Measurements from ENCODE around the gene FAM13A. TPM values are rescaled to one million over a fixed set of nuclear protein-coding genes. Genes with fewer than 3 reads are reported as not detected.
"Not testable (repeated sequence)": the region's sequence is repeated elsewhere in the genome, so short reads cannot be mapped to it uniquely, and the experiment has no call there.

FAM13A gene
- total RNA-seq, 2 donors from 2014 or later: 27.2 to 107 TPM

DNA sequence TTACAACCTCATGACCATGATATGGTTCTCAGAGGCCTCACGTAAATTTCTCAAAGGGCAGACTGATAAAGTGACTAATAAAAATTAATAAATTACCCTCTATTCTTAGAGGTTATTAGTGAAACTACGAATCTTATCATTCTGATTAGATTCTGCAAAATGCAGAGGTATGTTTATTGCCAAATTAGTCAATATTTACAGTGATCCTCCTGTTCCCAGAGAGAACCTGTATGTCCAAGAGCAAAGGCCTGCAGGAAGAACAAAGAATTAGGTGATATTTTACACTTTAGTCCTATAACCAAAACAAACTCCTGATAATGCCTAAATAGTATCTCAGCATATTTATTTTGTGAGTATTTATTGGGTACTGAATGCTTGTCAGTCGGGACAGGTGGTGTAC, 58.1 kb downstream of the FAM13A start:
- H3K27me3 ChIP-seq (replicated peaks; ENCODE audit: insufficient read depth): no peaks in the 10 kb centered on the region
- H3K36me3 ChIP-seq: no peaks in the 10 kb centered on the region
- H3K27ac ChIP-seq: no peak overlapping the region
- 51% methylated on average over 3 of the region's 3 CpGs for WGBS
- intact Hi-C loops (cut with DNase I): no loop called here
- DNase-seq (ENCODE audit: low spot score): no peak
- peaks cover 2% of the 10 kb centered on the region for H3K4me1 ChIP-seq (replicated peaks)
- no peaks in the 10 kb centered on the region for H3K9me3 ChIP-seq
- TF ChIP-seq POLR2AphosphoS5 (IDR thresholded peaks at IDR 0.05): no peak
- no peak overlapping the region for H3K4me3 ChIP-seq

DNA sequence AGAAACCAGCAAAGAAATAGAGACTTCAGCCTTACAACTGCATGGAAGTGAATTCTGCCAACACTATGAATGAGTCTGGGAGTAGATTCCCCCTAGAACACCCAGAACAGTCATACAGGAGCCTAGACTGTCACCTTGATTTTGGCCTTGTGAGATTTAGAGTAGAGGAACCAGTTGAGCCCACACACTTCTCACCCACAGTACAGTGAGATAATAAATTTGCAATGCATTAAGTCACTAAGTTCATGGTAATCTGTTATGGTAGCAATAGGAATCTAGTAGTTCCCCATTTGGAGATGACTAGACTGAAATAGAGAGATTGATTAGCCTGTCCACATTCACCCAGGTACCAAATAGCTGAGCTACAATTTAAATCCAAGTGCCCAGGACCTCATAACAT, 59.0 kb downstream of the FAM13A start:
- H3K36me3 ChIP-seq: no peaks in the 10 kb centered on the region
- no peak for DNase-seq (ENCODE audit: low spot score)
- no peaks in the 10 kb centered on the region for H3K9me3 ChIP-seq
- H3K27me3 ChIP-seq (replicated peaks; ENCODE audit: insufficient read depth): no peaks in the 10 kb centered on the region
- intact Hi-C loops (cut with DNase I): no loop called here
- TF ChIP-seq POLR2AphosphoS5 (IDR thresholded peaks at IDR 0.05): no peak
- TF ChIP-seq POLR2A (IDR thresholded peaks at IDR 0.05): no peak
- TF ChIP-seq, protein P1, sequence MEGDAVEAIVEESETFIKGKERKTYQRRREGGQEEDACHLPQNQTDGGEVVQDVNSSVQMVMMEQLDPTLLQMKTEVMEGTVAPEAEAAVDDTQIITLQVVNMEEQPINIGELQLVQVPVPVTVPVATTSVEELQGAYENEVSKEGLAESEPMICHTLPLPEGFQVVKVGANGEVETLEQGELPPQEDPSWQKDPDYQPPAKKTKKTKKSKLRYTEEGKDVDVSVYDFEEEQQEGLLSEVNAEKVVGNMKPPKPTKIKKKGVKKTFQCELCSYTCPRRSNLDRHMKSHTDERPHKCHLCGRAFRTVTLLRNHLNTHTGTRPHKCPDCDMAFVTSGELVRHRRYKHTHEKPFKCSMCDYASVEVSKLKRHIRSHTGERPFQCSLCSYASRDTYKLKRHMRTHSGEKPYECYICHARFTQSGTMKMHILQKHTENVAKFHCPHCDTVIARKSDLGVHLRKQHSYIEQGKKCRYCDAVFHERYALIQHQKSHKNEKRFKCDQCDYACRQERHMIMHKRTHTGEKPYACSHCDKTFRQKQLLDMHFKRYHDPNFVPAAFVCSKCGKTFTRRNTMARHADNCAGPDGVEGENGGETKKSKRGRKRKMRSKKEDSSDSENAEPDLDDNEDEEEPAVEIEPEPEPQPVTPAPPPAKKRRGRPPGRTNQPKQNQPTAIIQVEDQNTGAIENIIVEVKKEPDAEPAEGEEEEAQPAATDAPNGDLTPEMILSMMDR (IDR thresholded peaks at IDR 0.05): no peak
- no peak overlapping the region for H3K27ac ChIP-seq
- no peak overlapping the region for H3K4me3 ChIP-seq
- H3K4me1 ChIP-seq (replicated peaks): peaks cover 2% of the 10 kb centered on the region

DNA sequence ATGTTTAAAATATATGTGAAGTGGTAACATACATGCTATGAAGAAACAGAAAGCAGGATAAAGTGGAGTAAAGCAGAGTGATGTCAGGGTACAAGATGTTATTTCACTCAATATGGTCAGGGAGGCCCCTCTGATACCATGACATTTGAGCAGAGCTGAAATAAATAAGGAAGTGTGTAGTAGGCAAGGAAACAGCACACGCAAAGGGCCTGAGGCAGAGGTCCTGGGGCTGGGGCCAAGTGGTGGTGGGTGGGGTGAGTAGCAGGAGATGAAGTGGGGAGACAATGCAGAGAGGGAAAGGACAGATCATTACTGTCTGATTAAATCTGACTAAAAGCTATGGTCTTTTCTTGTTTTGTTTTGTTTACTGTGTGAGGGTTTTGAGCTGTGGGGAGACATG, 61.1 kb downstream of the FAM13A start:
- Histone ChIP-seq H3K9me3 (no peaks in the 10 kb centered on the region), H3K4me1 (replicated peaks) (peaks cover 2% of the 10 kb centered on the region), H3K36me3 (no peaks in the 10 kb centered on the region), H3K27ac (no peak overlapping the region), H3K4me3 (no peak overlapping the region), H3K27me3 (replicated peaks; ENCODE audit: insufficient read depth) (no peaks in the 10 kb centered on the region)
- 96% methylated on average over 1 of the region's 1 CpG for WGBS
- intact Hi-C loops (cut with DNase I): no loop called here
- no peak for DNase-seq (ENCODE audit: low spot score)
- TF ChIP-seq POLR2AphosphoS5 (IDR thresholded peaks at IDR 0.05): no peak
- TF ChIP-seq, protein P1 (IDR thresholded peaks at IDR 0.05): no peak
- no peak for TF ChIP-seq POLR2A (IDR thresholded peaks at IDR 0.05)

DNA sequence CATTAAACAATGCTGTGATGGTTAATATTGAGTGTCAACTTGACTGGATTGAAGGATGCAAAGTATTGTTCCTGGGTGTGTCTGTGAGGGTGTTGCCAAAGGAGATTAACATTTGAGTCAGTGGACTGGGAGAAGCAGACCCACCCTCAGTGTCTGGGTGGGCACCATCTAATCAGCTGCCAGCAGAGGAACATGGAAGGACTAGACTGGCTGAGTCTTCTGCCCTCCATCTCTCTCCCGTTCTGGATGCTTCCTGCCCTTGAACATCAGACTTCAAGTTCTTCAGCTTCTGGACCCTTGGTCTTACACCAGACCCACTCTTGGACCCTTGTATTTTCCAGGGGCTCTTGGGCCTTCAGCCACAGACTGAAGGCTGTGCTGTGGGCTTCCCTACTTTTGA, 61.7 kb downstream of the FAM13A start:
- H3K4me1 ChIP-seq (replicated peaks); H3K36me3 ChIP-seq; intact Hi-C loops (cut with DNase I); DNase-seq (ENCODE audit: low spot score); H3K9me3 ChIP-seq; H3K27me3 ChIP-seq (replicated peaks; ENCODE audit: insufficient read depth); H3K4me3 ChIP-seq; H3K27ac ChIP-seq: not testable (repeated sequence)
- 100% methylated on average over 1 of the region's 1 CpG for WGBS

DNA sequence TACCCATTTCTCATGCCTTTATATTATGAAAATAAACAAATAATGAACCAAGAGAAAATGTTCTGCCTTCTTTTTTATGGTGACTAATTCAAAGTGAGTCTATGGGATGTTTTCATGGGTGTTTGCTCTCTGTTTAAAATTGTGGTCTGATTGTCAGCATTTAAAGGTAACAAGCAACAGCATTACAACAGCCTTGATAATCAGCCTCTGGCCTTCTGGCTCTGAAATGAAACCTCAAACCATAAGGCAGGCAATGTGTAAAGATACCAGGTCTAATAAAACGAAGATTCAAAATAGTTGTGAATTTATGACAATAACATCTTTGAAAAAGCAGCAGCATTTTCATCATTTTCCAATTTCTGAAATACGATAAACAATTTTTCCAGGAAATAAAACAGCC, 63.7 kb downstream of the FAM13A start:
- Histone ChIP-seq H3K36me3 (no peaks in the 10 kb centered on the region), H3K4me3 (no peak overlapping the region), H3K4me1 (replicated peaks) (no peaks in the 10 kb centered on the region), H3K27me3 (replicated peaks; ENCODE audit: insufficient read depth) (no peaks in the 10 kb centered on the region), H3K27ac (no peak overlapping the region), H3K9me3 (no peaks in the 10 kb centered on the region)
- TF ChIP-seq POLR2AphosphoS5 (IDR thresholded peaks at IDR 0.05) (no peak), POLR2A (IDR thresholded peaks at IDR 0.05) (no peak)
- TF ChIP-seq, protein P1 (IDR thresholded peaks at IDR 0.05): no peak
- intact Hi-C loops (cut with DNase I): no loop called here
- 86% methylated on average over 2 of the region's 2 CpGs for WGBS
- no peak for DNase-seq (ENCODE audit: low spot score)

DNA sequence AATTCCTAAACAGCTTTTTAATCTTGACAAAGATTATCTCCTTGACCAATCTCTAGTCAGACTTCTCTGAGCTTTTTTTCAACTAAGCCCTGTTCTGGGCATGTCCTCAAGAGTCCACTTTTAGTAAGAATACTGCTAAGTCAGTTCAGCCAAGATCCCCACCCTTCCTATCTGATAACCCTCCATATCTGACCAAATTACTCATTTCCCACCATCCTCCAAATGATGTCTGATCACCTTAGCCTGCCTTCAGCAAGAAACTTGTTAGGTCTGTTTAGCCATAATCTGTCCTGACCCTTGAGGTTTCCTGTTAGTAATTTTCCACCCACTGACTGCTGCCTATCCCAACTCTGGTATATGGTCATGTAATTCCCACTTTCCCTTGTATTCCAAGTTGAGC, 65.2 kb downstream of the FAM13A start:
- no peak for TF ChIP-seq POLR2A (IDR thresholded peaks at IDR 0.05)
- TF ChIP-seq, protein P1 (IDR thresholded peaks at IDR 0.05): no peak
- no peak for TF ChIP-seq POLR2AphosphoS5 (IDR thresholded peaks at IDR 0.05)
- H3K27ac ChIP-seq: no peak overlapping the region
- H3K9me3 ChIP-seq: no peaks in the 10 kb centered on the region
- H3K27me3 ChIP-seq (replicated peaks; ENCODE audit: insufficient read depth): no peaks in the 10 kb centered on the region
- intact Hi-C loops (cut with DNase I): no loop called here
- no peaks in the 10 kb centered on the region for H3K36me3 ChIP-seq
- no peak for DNase-seq (ENCODE audit: low spot score)
- H3K4me3 ChIP-seq: no peak overlapping the region
- H3K4me1 ChIP-seq (replicated peaks): no peaks in the 10 kb centered on the region

All from prostate gland (tissue), 2 donors.